Kidney tubule cell (primary cell): ENCODE results near the gene PDE9A.

Experiments
- DNase-seq: peaks from one replicate; pipeline ENCODE4 v3.0.0-alpha.2; 2018; ENCODE audit warnings: low spot score

The PDE9A gene

GRCh38 chr21:42757826-42758655 is 104.6 kb downstream of the PDE9A start:
- DNase-seq, result no peak

GRCh38 chr21:42758721-42759593 is 105.5 kb downstream of the PDE9A start:
- DNase-seq, result no peak

- no peak for DNase-seq
Observed at GRCh38 chr21:42759594-42759927, 106.1 kb downstream of the PDE9A start.

- no peak for DNase-seq
Observed at GRCh38 chr21:42760361-42760950, 107.0 kb downstream of the PDE9A start.

GRCh38 chr21:42760951-42761751 is 107.7 kb downstream of the PDE9A start:
- peak; percentile 45 for DNase-seq

- no peak for DNase-seq
Observed at GRCh38 chr21:42761776-42762335, 108.4 kb downstream of the PDE9A start.

- DNase-seq, result peak; percentile 12
Observed at GRCh38 chr21:42763581-42764442, 110.4 kb downstream of the PDE9A start.

GRCh38 chr21:42764443-42764760 is 111.0 kb downstream of the PDE9A start:
- no peak for DNase-seq

- no peak for DNase-seq
Observed at GRCh38 chr21:42764883-42765282, 111.5 kb downstream of the PDE9A start.

- no peak for DNase-seq
Observed at GRCh38 chr21:42765656-42766055, 112.2 kb downstream of the PDE9A start.

GRCh38 chr21:42766739-42767560 is 113.5 kb downstream of the PDE9A start:
- DNase-seq, result no peak

GRCh38 chr21:42767561-42767835 is 114.1 kb downstream of the PDE9A start:
- DNase-seq, result no peak

GRCh38 chr21:42768324-42769121 is 115.1 kb downstream of the PDE9A start:
- no peak for DNase-seq

- DNase-seq, result no peak
Observed at GRCh38 chr21:42769183-42769819, 115.9 kb downstream of the PDE9A start.

GRCh38 chr21:42769820-42770716 is 116.6 kb downstream of the PDE9A start:
- DNase-seq, result no peak

GRCh38 chr21:42770717-42771502 is 117.5 kb downstream of the PDE9A start:
- DNase-seq, result no peak

- DNase-seq, result no peak
Observed at GRCh38 chr21:42771503-42771805, 118.0 kb downstream of the PDE9A start.
